B cell (primary cell): ENCODE data around the gene PIM1. TPM values are rescaled to one million over a fixed set of nuclear protein-coding genes. Genes with fewer than 3 reads are reported as not detected.

Experiments used
- ATAC-seq: fragments of 200-7000 bp; cut with Tn5 transposase; one replicate; pipeline ENCODE4 v1.10.0; 2021; ENCODE audit warnings: low read depth, mild to moderate bottlenecking, moderate number of reproducible peaks, moderate library complexity
- CTCF ChIA-PET: fragments of 350-600 bp; sonication (Branson Sonifier 250); formaldehyde crosslinking; loops from one replicate; lab custom pipeline; 2021; ENCODE audit warnings: antibody characterized with exemption, inconsistent platforms; lab: Charles Lee
- POLR2A ChIA-PET: fragments of 350-600 bp; sonication (Branson Sonifier 250); formaldehyde crosslinking; loops from one replicate; lab custom pipeline; 2021; ENCODE audit warnings: antibody characterized with exemption; lab: Charles Lee
- DNase-seq: peaks from one replicate; pipeline ENCODE4 v3.0.0; 2013
- H2AFZ ChIP-seq: 2 replicates; pipeline ENCODE4 v1.6.1; 2012; ENCODE audit warnings: mild to moderate bottlenecking, low read depth, low read length; ENCODE audit not compliant: insufficient read depth, poor library complexity, severe bottlenecking
- H3K27ac ChIP-seq, 2 donors: 1 replicate in 1 of 2; 2 replicates in 1 of 2; pipeline ENCODE4 v1.5.1; 2012 to 2013; ENCODE audit warnings: low read length in 2 of 2, mild to moderate bottlenecking in 2 of 2, moderate library complexity in 1 of 2
- H3K27me3 ChIP-seq, 4 experiments: fragments of 200-600 bp in 1 of 4; sonication (generic) in 1 of 4; replicated peaks in 1 of 4; 1 replicate in 2 of 4; 2 replicates in 2 of 4; pipeline versions ENCODE4 v1.6.1 to v1.7.0; 2013 to 2016; ENCODE audit warnings: low read length in 3 of 4, mild to moderate bottlenecking in 2 of 4, mixed read lengths in 1 of 4, moderate library complexity in 1 of 4; ENCODE audit not compliant: insufficient read depth in 4 of 4, control insufficient read depth in 3 of 4; ENCODE audit errors: control extremely low read depth in 1 of 4
- H3K36me3 ChIP-seq, 2 experiments: replicated peaks in 1 of 2; 1 replicate in 1 of 2; 2 replicates in 1 of 2; pipeline versions ENCODE4 v1.6.1 to v1.7.1; 2013; ENCODE audit warnings: low read length in 1 of 2; ENCODE audit not compliant: insufficient read depth in 2 of 2, control insufficient read depth in 1 of 2; ENCODE audit errors: control extremely low read depth in 1 of 2, extremely low read depth in 1 of 2
- H3K4me1 ChIP-seq, 2 donors: fragments of 200-600 bp in 1 of 2; sonication (generic) in 1 of 2; 1 replicate in 1 of 2; 2 replicates in 1 of 2; pipeline versions ENCODE4 v1.5.1 to v1.6.1; 2013 to 2017; ENCODE audit warnings: low read length in 2 of 2; ENCODE audit not compliant: control insufficient read depth in 2 of 2, insufficient read depth in 2 of 2
- H3K4me2 ChIP-seq: replicated peaks from 2 replicates; pipeline ENCODE3; 2012; ENCODE audit warnings: mild to moderate bottlenecking, low read depth, low read length; ENCODE audit not compliant: poor library complexity, severe bottlenecking
- H3K4me3 ChIP-seq, 5 experiments: fragments of 200-600 bp in 1 of 5; sonication (generic) in 1 of 5; 1 replicate in 3 of 5; 2 replicates in 2 of 5; pipeline versions ENCODE4 v1.5.1 to v1.7.0; 2011 to 2016; ENCODE audit warnings: low read length in 4 of 5, mild to moderate bottlenecking in 4 of 5, low read depth in 2 of 5, control low read depth in 1 of 5, moderate library complexity in 1 of 5; ENCODE audit not compliant: insufficient read depth in 1 of 5; ENCODE audit errors: control extremely low read depth in 1 of 5, extremely low read depth in 1 of 5
- H3K79me2 ChIP-seq: fragments of 200-600 bp; sonication (generic); one replicate; pipeline ENCODE4 v1.6.0; 2016; ENCODE audit warnings: low read length; ENCODE audit not compliant: control insufficient read depth, insufficient read depth
- H3K9ac ChIP-seq: fragments of 200-600 bp; sonication (generic); 2 replicates; pipeline ENCODE4 v1.6.1; 2017; ENCODE audit warnings: mild to moderate bottlenecking, low read length, moderate library complexity
- H3K9me3 ChIP-seq, 3 donors: one replicate each; pipeline versions ENCODE4 v1.6.1 to v1.7.1; 2013; ENCODE audit warnings: low read length in 2 of 3; ENCODE audit not compliant: control insufficient read depth in 2 of 3, insufficient read depth in 1 of 3; ENCODE audit errors: control extremely low read depth in 1 of 3
- H4K20me1 ChIP-seq: 2 replicates; pipeline ENCODE4 v1.6.0; 2012; ENCODE audit warnings: mild to moderate bottlenecking, low read length; ENCODE audit not compliant: insufficient read depth, control insufficient read depth, poor library complexity, severe bottlenecking
- H3K27ac Mint-ChIP-seq: one replicate; pipeline ENCODE4 v1.8.0; 2021; ENCODE audit warnings: mixed read lengths
- H3K27me3 Mint-ChIP-seq: one replicate; pipeline ENCODE4 v1.8.0; 2021; ENCODE audit warnings: mixed read lengths
- H3K4me1 Mint-ChIP-seq: one replicate; pipeline ENCODE4 v1.8.0; 2021; ENCODE audit warnings: mixed read lengths
- H3K4me3 Mint-ChIP-seq: one replicate; pipeline ENCODE4 v1.8.0; 2021; ENCODE audit warnings: mixed read lengths
- H3K9me3 Mint-ChIP-seq: one replicate; pipeline ENCODE4 v1.8.0; 2022; ENCODE audit warnings: mixed read lengths; ENCODE audit not compliant: insufficient read depth
- EZH2 ChIP-seq: IDR thresholded peaks from 2 replicates; pipeline ENCODE4 v1.6.1; 2012; ENCODE audit warnings: borderline replicate concordance, low read depth, mild to moderate bottlenecking, moderate library complexity, low read length; ENCODE audit not compliant: insufficient read depth, poor library complexity, severe bottlenecking
- WGBS: methylation state at CpG from one replicate; pipeline ENCODE4 v1.1.5; 2013; ENCODE audit warnings: missing lambda C conversion rate; ENCODE audit not compliant: insufficient coverage; 5-methylcytosine and 5-hydroxymethylcytosine counted together
- intact Hi-C: fragments of 100-400 bp; cut with micrococcal nuclease; formaldehyde crosslinking; loops from one replicate; pipeline ENCODE4 v1.10.0; 2022
- polyA plus RNA-seq: library from polyadenylated mRNA; depleted of rRNA; stranded (reverse); fragments of >200 nt; gene quantifications from 2 replicates; pipeline ENCODE4 v1.2.3, GENCODE V29; 2012
- total RNA-seq, 2 donors: library from RNA; stranded (reverse); fragments of 120-200 nt in 1 of 2; gene quantifications; 1 replicate in 1 of 2; 2 replicates in 1 of 2; pipeline versions ENCODE4 v1.2.3 to v1.2.4, GENCODE V29; 2013 to 2022
- TF ChIP-seq, protein P1 (sequence below): fragments of 200-600 bp; IDR thresholded peaks from one replicate; pipeline ENCODE4 v1.8.0; 2022; ENCODE audit warnings: antibody characterized with exemption, mild to moderate bottlenecking

The PIM1 gene
- total and polyA plus RNA-seq, 2 donors (not counting 1 experiment from before 2014, with no cell fraction given), result 13.6 to 102 TPM

DNA sequence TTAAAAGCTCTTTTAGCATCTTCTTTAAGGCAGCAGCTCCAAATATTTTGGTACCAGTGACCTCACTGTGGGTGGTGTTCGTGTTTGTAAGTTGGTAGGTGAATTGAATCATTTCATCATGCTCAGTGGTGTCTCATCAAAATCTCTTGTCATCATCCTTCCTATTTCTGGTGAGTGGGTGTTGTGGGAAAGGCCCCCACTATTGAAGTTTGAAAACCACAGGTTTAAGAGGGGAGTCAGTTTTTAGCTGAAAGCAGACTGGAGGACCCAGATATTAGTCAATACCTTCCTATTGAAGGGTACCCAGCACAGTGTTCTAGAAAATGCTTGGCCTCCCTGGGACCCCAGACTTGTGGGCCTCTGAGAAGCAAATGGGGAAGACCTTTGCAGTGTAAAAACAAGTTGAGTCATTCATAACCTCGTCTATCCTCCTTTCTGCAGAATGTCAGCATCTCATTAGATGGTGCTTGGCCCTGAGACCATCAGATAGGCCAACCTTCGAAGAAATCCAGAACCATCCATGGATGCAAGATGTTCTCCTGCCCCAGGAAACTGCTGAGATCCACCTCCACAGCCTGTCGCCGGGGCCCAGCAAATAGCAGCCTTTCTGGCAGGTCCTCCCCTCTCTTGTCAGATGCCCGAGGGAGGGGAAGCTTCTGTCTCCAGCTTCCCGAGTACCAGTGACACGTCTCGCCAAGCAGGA, 3.7 kb downstream of the PIM1 start:
- Mint-ChIP-seq H3K27me3 (no peaks in the 10 kb centered on the region), H3K27ac (peak overlapping the region; percentile 51), H3K4me1 (peaks cover 74% of the 10 kb centered on the region), H3K9me3 (no peaks in the 10 kb centered on the region), H3K4me3 (peak overlapping the region; percentile 85)
- H3K9ac ChIP-seq, result no peak overlapping the region
- peaks cover 0 to 29% of the 10 kb centered on the region in 2 experiments for H3K36me3 ChIP-seq
- H3K4me1 ChIP-seq, result peaks cover 73 to 81% of the 10 kb centered on the region in 2 donors
- no peak for DNase-seq
- CTCF ChIA-PET, result interaction anchor here (0.9 to 16.6 kb wide), 15 partner anchors 8 to 196 kb away, joined by 3 to 510 read pairs (median 11); partner anchors contain the start of genes FGD2 and MTCH1
- no peak overlapping the region for H3K4me3 ChIP-seq
- H3K9me3 ChIP-seq, result no peaks in the 10 kb centered on the region
- ATAC-seq, result no peak
- no peak overlapping the region for H3K27ac ChIP-seq
- TF ChIP-seq, protein P1, sequence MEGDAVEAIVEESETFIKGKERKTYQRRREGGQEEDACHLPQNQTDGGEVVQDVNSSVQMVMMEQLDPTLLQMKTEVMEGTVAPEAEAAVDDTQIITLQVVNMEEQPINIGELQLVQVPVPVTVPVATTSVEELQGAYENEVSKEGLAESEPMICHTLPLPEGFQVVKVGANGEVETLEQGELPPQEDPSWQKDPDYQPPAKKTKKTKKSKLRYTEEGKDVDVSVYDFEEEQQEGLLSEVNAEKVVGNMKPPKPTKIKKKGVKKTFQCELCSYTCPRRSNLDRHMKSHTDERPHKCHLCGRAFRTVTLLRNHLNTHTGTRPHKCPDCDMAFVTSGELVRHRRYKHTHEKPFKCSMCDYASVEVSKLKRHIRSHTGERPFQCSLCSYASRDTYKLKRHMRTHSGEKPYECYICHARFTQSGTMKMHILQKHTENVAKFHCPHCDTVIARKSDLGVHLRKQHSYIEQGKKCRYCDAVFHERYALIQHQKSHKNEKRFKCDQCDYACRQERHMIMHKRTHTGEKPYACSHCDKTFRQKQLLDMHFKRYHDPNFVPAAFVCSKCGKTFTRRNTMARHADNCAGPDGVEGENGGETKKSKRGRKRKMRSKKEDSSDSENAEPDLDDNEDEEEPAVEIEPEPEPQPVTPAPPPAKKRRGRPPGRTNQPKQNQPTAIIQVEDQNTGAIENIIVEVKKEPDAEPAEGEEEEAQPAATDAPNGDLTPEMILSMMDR, result no peak
- no peak for TF ChIP-seq EZH2
- POLR2A ChIA-PET, result interaction anchor here (0.5 to 5.7 kb wide), 4 partner anchors 32 to 166 kb away, joined by 3 to 121 read pairs (median 6); no protein-coding TSS in a partner anchor
- WGBS, result 67% methylated on average over 8 of the region's 9 CpGs
- no peak overlapping the region for H2AFZ ChIP-seq
- intact Hi-C loops, result loop anchor here (10.0 kb wide), 2 partner anchors 489 to 579 kb away; partner anchors contain the start of gene SRSF3
- H3K4me2 ChIP-seq, result no peak overlapping the region
- H3K27me3 ChIP-seq, result no peaks in the 10 kb centered on the region
- peaks cover 23% of the 10 kb centered on the region for H3K79me2 ChIP-seq
- peaks cover 36% of the 10 kb centered on the region for H4K20me1 ChIP-seq

DNA sequence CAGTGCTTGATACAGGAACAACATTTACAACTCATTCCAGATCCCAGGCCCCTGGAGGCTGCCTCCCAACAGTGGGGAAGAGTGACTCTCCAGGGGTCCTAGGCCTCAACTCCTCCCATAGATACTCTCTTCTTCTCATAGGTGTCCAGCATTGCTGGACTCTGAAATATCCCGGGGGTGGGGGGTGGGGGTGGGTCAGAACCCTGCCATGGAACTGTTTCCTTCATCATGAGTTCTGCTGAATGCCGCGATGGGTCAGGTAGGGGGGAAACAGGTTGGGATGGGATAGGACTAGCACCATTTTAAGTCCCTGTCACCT, 4.2 kb downstream of the PIM1 start:
- H3K9ac ChIP-seq, result no peak overlapping the region

More for the DNA sequence above, 4.2 kb downstream of the PIM1 start:
- no peaks in the 10 kb centered on the region for H3K9me3 ChIP-seq
- Mint-ChIP-seq H3K4me1 (peaks cover 69% of the 10 kb centered on the region), H3K27ac (no peak overlapping the region), H3K4me3 (peak overlapping the region; percentile 85), H3K9me3 (no peaks in the 10 kb centered on the region), H3K27me3 (no peaks in the 10 kb centered on the region)
- peaks cover 36% of the 10 kb centered on the region for H4K20me1 ChIP-seq
- no peak for ATAC-seq
- H3K79me2 ChIP-seq, result peaks cover 23% of the 10 kb centered on the region
- WGBS, result 50% methylated on average over 2 of the region's 3 CpGs
- H3K4me3 ChIP-seq, result no peak overlapping the region
- DNase-seq, result no peak
- H3K27ac ChIP-seq, result no peak overlapping the region
- peaks cover 68 to 76% of the 10 kb centered on the region in 2 donors for H3K4me1 ChIP-seq
- H2AFZ ChIP-seq, result no peak overlapping the region
- intact Hi-C loops, result loop anchor here (10.0 kb wide), 2 partner anchors 489 to 579 kb away; partner anchors contain the start of gene SRSF3
- H3K4me2 ChIP-seq, result no peak overlapping the region
- ChIA-PET CTCF (interaction anchor here (1.1 to 16.6 kb wide), 6 partner anchors 33 to 188 kb away, joined by 3 to 510 read pairs (median 171); partner anchors contain the start of gene MTCH1), POLR2A (interaction anchor here (0.9 to 5.7 kb wide), 2 partner anchors 32 to 124 kb away, joined by 4 to 121 read pairs; no protein-coding TSS in a partner anchor)
- no peaks in the 10 kb centered on the region for H3K27me3 ChIP-seq
- TF ChIP-seq EZH2, result no peak
- TF ChIP-seq, protein P1, result no peak
- H3K36me3 ChIP-seq, result peaks cover 0 to 29% of the 10 kb centered on the region in 2 experiments
